Activated T-cell treated with anti-CD3 and anti-CD28 coated beads, Interleukin-2, amount 50 U/mL, for 24 hours (primary cell): ENCODE results near the gene HOXB6.
A peak's percentile ranks its signal among the peaks of the same experiment; 100 is the strongest.

Experiments used
- DNase-seq: peaks from one replicate; pipeline ENCODE4 v3.0.0-alpha.2; 2020
- H3K27ac Mint-ChIP-seq: 2 replicates; pipeline ENCODE4 v1.8.0; 2020; ENCODE audit warnings: mild to moderate bottlenecking, mixed read lengths
- H3K27me3 Mint-ChIP-seq: 2 replicates; pipeline ENCODE4 v1.8.0; 2020; ENCODE audit warnings: mixed read lengths
- H3K36me3 Mint-ChIP-seq: 2 replicates; pipeline ENCODE4 v1.8.0; 2020; ENCODE audit warnings: low read depth, mixed read lengths
- H3K4me1 Mint-ChIP-seq: 2 replicates; pipeline ENCODE4 v1.8.0; 2020; ENCODE audit warnings: low read depth, mixed read lengths
- H3K4me3 Mint-ChIP-seq: 2 replicates; pipeline ENCODE4 v1.8.0; 2020; ENCODE audit warnings: mild to moderate bottlenecking, moderate library complexity, mixed read lengths
- H3K9me3 Mint-ChIP-seq: 2 replicates; pipeline ENCODE4 v1.8.0; 2020; ENCODE audit warnings: mixed read lengths

Gene HOXB6

DNA sequence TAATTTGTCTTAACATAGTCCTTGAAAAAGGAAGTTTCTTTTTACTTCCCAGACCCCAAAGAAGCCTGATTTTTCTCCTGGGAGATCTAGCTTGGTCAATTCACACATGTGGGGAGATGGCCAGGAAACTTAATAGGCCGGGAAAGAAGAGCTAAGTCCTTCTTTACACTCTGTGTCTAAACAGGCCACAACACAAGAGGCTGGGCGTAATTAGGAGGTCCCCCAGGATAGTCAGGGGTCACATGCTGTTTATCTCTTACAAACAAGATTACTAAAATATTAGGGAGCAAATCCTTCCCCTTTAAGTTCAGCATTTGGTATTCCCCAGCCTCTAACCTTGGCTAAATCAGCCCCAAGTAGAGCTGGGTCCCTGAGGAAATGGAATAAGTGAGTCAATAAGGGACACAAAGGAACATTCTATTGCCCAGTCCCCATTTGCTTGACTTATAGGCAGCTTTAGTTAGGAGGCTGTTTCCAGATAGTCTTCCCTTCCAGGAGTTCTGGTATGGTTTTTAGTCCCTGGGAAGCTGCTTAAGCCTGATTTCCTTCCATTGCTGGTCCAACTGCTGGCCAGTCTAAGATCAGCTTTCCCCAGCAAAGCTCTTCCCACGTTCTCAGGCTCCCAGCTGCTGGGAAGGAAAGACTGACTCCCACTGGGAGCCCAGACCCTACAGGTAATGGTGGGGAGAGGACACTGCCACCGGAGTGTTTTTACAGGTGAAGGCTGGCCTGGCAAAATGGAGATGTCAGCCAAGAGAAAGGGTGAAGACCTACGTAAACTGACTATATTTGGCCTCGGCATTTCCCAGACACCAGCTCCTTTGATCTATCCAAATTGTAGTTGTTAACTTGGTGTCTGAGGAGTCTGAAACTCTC is 35.4 kb upstream of the HOXB6 start:
- no peak overlapping the region for H3K4me3 Mint-ChIP-seq
- no peak overlapping the region for H3K27ac Mint-ChIP-seq
- no peaks in the 10 kb centered on the region for H3K36me3 Mint-ChIP-seq
- no peaks in the 10 kb centered on the region for H3K9me3 Mint-ChIP-seq
- H3K27me3 Mint-ChIP-seq: peaks cover 98% of the 10 kb centered on the region
- no peak for DNase-seq
- peaks cover 15% of the 10 kb centered on the region for H3K4me1 Mint-ChIP-seq

DNA sequence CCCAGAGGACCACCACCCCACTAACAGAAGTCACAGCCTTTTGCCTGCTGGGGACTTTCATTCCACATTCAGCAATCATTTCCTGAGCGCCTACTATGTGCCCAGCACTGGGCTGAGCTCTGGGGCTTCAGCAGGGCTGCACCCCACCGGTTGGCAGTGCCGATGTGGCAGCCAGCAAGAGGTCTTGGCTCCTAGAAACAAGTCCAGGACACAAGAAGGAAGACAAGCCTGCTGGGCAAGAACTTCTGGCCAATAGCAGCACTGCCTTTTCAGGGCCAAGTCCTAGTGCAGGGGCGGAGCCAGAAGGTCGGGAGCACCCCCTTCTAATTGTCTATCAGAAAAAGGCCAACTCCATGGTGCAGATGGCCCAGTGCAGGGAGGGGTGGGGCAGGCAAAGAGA is 34.4 kb upstream of the HOXB6 start:
- Mint-ChIP-seq H3K4me3 (no peak overlapping the region), H3K9me3 (no peaks in the 10 kb centered on the region), H3K27ac (no peak overlapping the region), H3K4me1 (peaks cover 19% of the 10 kb centered on the region), H3K27me3 (peaks cover 98% of the 10 kb centered on the region), H3K36me3 (no peaks in the 10 kb centered on the region)
- DNase-seq: no peak

DNA sequence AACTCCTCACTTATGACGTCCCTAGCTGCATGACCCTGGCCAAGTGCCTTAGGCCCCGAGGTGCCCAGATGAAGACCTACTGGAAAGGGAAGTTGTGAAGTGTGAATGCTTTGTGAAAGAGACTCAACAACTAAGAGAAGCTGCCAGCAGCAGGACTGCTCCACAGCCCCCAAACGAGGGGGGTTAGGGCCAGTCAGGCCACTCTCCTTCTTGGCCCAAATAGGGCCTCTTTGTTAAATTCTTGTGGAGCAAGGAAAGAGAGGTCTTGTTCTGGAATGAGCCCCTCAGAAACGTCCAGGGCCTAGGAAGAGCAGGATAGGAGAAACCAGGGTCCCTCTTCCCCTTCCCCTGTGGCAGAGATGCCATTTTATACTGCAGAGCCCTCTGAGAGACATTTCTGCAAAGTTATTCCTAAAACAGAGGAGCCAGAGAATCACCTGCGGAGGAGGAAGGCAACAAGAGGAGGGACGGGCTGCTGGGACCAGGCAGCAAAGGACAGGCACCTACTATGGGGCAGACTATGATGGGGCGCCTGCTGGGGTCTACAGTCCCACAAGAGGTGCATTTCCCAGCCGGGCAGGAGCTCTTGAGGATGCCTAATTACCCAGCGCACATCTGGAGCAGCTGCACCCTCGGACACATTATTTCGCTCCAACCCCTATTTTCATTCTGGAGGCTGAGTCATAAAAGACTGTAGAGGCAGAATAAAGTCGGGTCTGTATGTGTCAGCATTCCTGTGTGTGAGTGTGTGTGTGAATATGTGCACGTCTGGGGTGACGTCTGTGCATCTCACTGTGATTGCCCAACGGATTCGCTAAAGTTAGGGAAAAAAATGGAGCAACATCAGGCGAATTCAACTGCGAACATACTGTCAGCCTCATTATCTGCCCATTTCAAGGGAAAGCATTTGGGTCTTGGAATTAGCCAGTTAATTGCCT is 32.8 kb upstream of the HOXB6 start:
- H3K4me3 Mint-ChIP-seq: no peak overlapping the region

DNA sequence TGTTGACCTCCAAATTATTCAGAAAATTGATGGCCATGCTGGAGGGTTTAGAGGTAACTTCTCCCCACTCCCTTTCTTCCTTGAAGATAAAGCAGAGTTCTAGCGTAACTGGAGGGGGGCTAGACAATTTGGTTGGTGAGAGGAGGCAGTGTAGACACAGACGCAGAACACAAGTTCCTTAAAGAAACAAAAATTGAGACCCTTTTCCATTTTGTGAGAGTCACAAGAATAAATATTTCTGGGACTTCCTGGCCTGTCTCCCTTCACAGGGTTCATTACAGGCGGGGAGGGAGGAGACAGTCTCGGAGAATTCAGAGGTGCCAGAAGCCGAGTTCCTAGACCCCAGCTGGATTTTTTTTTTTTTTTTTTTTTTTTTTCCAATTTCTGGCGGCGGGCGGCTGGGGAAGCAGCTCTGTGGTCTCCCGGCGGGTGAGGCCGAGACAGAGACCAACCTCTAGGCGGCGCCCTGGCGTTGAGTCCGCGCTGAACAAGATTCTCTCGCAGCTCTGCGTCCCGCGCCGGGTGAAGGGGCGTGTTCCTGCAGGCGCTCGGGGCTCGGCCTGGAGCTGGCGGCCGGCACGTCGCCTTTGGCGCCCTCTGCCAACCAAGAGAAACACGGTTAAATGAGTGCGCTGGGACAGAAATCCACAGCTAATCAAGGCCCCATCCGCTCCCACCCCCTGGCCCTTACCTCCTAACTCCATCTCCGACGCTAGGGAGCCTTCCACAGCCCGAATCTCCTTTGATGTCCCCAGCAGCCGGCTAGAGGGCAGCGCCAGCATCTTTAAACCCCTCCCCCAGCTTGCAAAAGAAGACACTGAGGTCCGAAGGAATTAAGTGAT is 31.6 kb upstream of the HOXB6 start:
- H3K27me3 Mint-ChIP-seq: peaks cover 96% of the 10 kb centered on the region
- H3K4me1 Mint-ChIP-seq: peaks cover 18% of the 10 kb centered on the region
- H3K9me3 Mint-ChIP-seq: no peaks in the 10 kb centered on the region
- no peaks in the 10 kb centered on the region for H3K36me3 Mint-ChIP-seq
- H3K27ac Mint-ChIP-seq: no peak overlapping the region
- peak; percentile 85 for DNase-seq
- H3K4me3 Mint-ChIP-seq: peak overlapping the region; percentile 31

More for the DNA sequence above, 32.8 kb upstream of the HOXB6 start:
- Mint-ChIP-seq H3K27ac (no peak overlapping the region), H3K36me3 (no peaks in the 10 kb centered on the region), H3K9me3 (no peaks in the 10 kb centered on the region), H3K27me3 (peaks cover 96% of the 10 kb centered on the region), H3K4me1 (peaks cover 25% of the 10 kb centered on the region)
- no peak for DNase-seq

DNA sequence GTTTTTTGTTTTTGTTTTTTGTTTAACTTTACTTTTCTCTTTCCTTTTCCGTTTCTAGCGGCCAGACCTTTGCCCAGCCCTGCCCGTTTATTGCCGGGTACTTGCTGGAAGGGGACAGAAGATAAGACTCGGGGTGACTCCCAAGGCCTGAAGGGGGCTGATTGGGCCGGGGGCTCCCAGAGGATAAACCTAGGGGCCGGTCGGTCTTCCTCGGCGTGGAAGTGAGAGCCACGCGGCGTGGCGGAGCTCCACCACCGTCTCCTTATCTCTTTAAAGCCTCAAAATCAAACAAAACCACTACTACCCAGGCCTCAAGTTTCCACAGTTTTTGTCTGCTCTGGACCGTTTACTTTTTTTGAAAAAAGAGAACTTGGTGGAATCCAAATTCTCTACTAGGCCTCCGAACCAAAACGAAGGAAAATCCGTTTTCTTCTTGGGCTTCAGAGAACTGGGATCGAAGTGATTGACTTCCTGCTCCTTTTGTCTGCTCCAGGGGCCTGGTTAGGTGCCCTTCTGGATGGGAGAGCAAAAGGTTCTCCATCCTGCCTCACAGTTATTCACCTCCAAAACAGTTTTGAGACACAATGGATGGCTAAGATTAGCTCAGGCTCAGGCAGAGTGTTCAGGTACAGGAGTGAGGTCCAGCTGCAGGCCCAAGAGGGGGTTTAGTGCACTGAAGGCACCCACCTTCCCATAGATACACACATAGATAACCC is 29.9 kb upstream of the HOXB6 start:
- no peaks in the 10 kb centered on the region for H3K36me3 Mint-ChIP-seq
- no peak overlapping the region for H3K27ac Mint-ChIP-seq
- H3K4me3 Mint-ChIP-seq: peak overlapping the region; percentile 71
- DNase-seq: no peak
- H3K9me3 Mint-ChIP-seq: no peaks in the 10 kb centered on the region
- H3K27me3 Mint-ChIP-seq: peaks cover 98% of the 10 kb centered on the region
- peaks cover 16% of the 10 kb centered on the region for H3K4me1 Mint-ChIP-seq

- H3K9me3 Mint-ChIP-seq: no peaks in the 10 kb centered on the region
- H3K4me3 Mint-ChIP-seq: peak overlapping the region; percentile 71
- peaks cover 16% of the 10 kb centered on the region for H3K4me1 Mint-ChIP-seq
- no peaks in the 10 kb centered on the region for H3K36me3 Mint-ChIP-seq
- H3K27me3 Mint-ChIP-seq: peaks cover 98% of the 10 kb centered on the region
- H3K27ac Mint-ChIP-seq: no peak overlapping the region
- peak; percentile 29 for DNase-seq
Observed at GRCh38 chr17:48633266-48633677, 28.5 kb upstream of the HOXB6 start.

DNA sequence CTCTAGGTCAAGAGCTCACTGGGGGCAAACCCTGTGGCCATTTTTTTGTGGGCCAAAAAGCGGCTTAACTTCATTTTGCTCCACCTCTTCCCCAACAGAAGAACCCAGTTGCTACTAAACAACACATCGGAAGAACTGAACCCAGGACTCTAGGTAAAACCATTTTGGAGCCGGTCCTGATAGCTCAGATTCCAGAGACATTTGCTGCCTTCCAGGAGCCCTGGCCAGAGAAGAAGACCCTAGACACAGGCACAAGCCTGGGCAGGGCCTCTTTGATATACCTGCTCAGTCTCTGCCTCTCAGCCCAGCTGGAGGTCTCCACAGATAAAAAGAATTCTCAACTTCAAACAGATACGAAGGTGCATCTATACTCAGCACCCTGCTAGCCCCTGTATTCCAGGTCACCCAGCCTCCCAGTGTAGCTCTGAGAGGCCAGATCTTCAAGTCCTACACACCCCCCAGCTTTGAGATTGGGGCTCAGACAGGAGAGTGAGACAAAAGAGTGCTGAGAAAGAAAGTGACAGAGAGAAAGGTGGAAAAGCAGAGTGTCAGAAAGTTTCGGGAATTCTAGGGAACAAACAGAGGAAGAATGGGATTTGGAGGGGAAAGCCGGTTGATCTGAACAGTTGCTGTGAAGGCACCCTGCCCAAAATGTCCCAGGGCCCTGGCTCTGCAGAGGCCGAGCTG is 27.9 kb upstream of the HOXB6 start:
- peaks cover 98% of the 10 kb centered on the region for H3K27me3 Mint-ChIP-seq
- DNase-seq: peak; percentile 23
- H3K4me1 Mint-ChIP-seq: peaks cover 16% of the 10 kb centered on the region
- no peaks in the 10 kb centered on the region for H3K9me3 Mint-ChIP-seq
- no peak overlapping the region for H3K4me3 Mint-ChIP-seq
- H3K36me3 Mint-ChIP-seq: no peaks in the 10 kb centered on the region
- H3K27ac Mint-ChIP-seq: no peak overlapping the region

DNA sequence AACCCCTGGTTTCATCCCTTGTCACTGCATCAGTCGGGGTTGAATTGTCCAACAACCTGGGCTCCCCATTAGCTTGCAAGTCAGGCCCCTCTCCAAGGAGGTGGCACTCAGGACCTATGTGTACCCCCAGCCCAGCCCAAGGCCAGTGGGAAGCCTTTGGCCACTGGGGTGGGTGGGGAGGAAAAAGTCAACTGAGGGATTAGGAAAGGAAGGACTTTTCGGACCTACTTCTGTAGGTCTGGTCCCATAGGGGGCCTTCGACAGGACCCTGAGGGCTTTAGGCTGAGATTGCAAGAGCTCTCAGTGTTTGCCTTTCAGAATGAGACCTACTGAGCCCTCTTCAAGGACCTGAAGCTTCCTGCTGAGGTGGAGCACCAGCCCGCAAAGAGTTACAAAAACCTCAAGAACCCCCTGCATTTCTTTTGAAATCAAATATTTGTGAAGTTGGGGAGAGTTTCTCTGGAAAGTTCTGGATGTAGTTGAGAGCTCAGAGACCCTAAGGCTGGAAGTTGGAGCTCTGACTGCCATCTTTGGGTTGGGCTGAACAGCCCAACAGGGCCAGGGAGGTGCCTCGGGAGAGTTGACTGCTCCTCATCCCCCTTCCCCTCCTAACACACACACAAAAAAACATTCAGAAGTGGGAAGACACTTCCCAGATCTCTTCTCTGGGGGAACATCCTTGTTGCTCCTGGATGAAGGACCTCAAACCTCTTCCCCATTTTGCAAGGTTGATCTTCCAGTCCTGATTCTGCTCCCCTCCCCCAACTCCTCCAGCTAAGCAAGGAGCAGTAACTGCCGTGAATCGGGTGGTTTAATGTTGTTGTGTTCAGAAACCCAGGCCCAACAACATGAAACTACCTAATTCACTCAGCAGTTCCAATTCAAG is 27.1 kb upstream of the HOXB6 start:
- Mint-ChIP-seq H3K4me3 (no peak overlapping the region), H3K4me1 (peaks cover 18% of the 10 kb centered on the region)

DNA sequence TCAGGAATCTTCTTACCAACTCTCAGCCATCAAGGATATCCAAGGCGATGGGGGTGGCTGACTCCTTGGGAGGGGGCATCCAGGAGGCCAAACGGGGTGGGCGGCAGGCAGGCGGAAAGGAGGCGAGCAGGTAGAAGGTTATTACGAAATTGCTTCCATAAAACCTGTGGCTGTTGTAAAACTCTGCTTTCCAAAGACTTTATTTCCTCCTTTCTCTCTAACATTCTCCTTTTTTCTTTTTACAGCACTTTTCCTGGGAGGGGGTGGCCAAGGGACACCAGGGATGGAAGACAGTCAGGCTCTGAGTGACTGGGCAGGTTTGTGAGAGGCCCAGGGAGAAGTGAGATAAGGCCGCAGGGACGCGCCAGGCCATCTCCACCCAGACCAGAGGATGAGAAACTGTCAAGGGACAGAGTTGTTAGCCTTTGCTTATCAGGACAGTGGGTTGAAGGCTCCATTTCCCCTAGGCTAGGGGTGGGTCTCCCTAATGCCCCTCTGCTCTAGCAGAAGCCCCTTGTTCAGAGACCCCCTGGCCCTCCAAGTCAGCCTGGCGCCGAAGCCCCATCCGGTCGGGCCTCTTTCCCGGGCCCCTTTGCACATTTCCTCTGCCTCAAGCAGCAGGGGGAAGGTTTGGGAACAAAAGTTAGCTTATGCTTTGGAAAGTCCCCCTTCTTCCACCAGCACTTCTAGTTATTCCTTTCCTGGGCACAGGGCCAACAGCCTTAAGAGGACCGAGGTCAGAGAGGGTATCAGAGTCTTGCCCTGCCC is 26.3 kb upstream of the HOXB6 start:
- Mint-ChIP-seq H3K27ac (no peak overlapping the region), H3K4me3 (no peak overlapping the region), H3K9me3 (no peaks in the 10 kb centered on the region), H3K4me1 (peaks cover 16% of the 10 kb centered on the region), H3K27me3 (peaks cover 97% of the 10 kb centered on the region), H3K36me3 (no peaks in the 10 kb centered on the region)
- peak; percentile 22 for DNase-seq

More for the DNA sequence above, 27.1 kb upstream of the HOXB6 start:
- Mint-ChIP-seq H3K27me3 (peaks cover 98% of the 10 kb centered on the region), H3K9me3 (no peaks in the 10 kb centered on the region), H3K27ac (no peak overlapping the region), H3K36me3 (no peaks in the 10 kb centered on the region)
- peak; percentile 26 for DNase-seq

GRCh38 chr17:48630009-48630924 is 25.5 kb upstream of the HOXB6 start:
- Mint-ChIP-seq H3K27me3 (peaks cover 93% of the 10 kb centered on the region), H3K27ac (no peak overlapping the region), H3K4me1 (peaks cover 19% of the 10 kb centered on the region), H3K9me3 (no peaks in the 10 kb centered on the region), H3K36me3 (no peaks in the 10 kb centered on the region), H3K4me3 (no peak overlapping the region)
- no peak for DNase-seq

GRCh38 chr17:48629411-48629759 is 24.6 kb upstream of the HOXB6 start:
- Mint-ChIP-seq H3K27ac (no peak overlapping the region), H3K9me3 (no peaks in the 10 kb centered on the region), H3K36me3 (no peaks in the 10 kb centered on the region), H3K27me3 (peaks cover 88% of the 10 kb centered on the region), H3K4me1 (peaks cover 17% of the 10 kb centered on the region), H3K4me3 (no peak overlapping the region)
- DNase-seq: no peak
